A673 (cell line): ENCODE measurements around the gene PPP2R5D. TPM values are rescaled to one million over a fixed set of nuclear protein-coding genes. Genes with fewer than 3 reads are reported as not detected.

Experiments
- BruUV-seq: library from RNA; stranded (reverse); fragments of 400-500 nt; replicated peaks from 2 replicates; lab custom pipeline; 2021; lab: Mats Ljungman, UMichigan
- CTCF ChIA-PET: fragments of 300-600 bp; sonication (Branson Sonifier 250); formaldehyde crosslinking; loops from one replicate; lab custom pipeline; 2022; ENCODE audit warnings: antibody characterized with exemption; lab: Charles Lee
- POLR2A ChIA-PET: fragments of 300-600 bp; sonication (Branson Sonifier 250); formaldehyde crosslinking; loops from one replicate; lab custom pipeline; 2022; ENCODE audit warnings: antibody characterized with exemption; ENCODE audit not compliant: low non-redundant PET; lab: Charles Lee
- DNase-seq: peaks from one replicate; pipeline ENCODE4 v3.0.0-alpha.2; 2015; ENCODE audit warnings: low spot score
- H3K27ac ChIP-seq: fragments of 200-600 bp; sonication (generic); 2 replicates; pipeline ENCODE4 v1.5.1; 2016; ENCODE audit warnings: mixed run types, low read depth, mild to moderate bottlenecking, mixed read lengths, antibody characterized with exemption, low read length; ENCODE audit not compliant: poor library complexity, severe bottlenecking
- H3K27me3 ChIP-seq: fragments of 200-600 bp; sonication (generic); replicated peaks from 2 replicates; pipeline ENCODE4 v1.6.1; 2017; ENCODE audit warnings: mixed run types, low read depth, mild to moderate bottlenecking, mixed read lengths, antibody characterized with exemption, low read length; ENCODE audit not compliant: insufficient read depth, poor library complexity
- H3K36me3 ChIP-seq: fragments of 200-600 bp; sonication (generic); 2 replicates; pipeline ENCODE4 v1.6.1; 2016; ENCODE audit warnings: mixed run types, mild to moderate bottlenecking, mixed read lengths, antibody characterized with exemption, low read length; ENCODE audit not compliant: insufficient read depth, poor library complexity, severe bottlenecking
- H3K4me1 ChIP-seq: fragments of 200-600 bp; sonication (generic); 2 replicates; pipeline ENCODE4 v1.6.1; 2017; ENCODE audit warnings: mixed run types, mild to moderate bottlenecking, mixed read lengths, antibody characterized with exemption, low read length; ENCODE audit not compliant: insufficient read depth, poor library complexity, severe bottlenecking
- H3K4me3 ChIP-seq: fragments of 200-600 bp; sonication (generic); 2 replicates; pipeline ENCODE4 v1.5.1; 2016; ENCODE audit warnings: low read depth, mixed run types, mild to moderate bottlenecking, mixed read lengths, low read length; ENCODE audit not compliant: poor library complexity, severe bottlenecking
- H3K9me3 ChIP-seq: fragments of 200-600 bp; sonication (generic); 2 replicates; pipeline ENCODE4 v1.6.1; 2016; ENCODE audit warnings: mixed run types, low read depth, mild to moderate bottlenecking, mixed read lengths, antibody characterized with exemption, low read length; ENCODE audit not compliant: poor library complexity, severe bottlenecking
- EZH2 ChIP-seq: fragments of 200-600 bp; sonication (generic); IDR thresholded peaks from 2 replicates; pipeline ENCODE4 v1.6.1; 2017; ENCODE audit warnings: borderline replicate concordance, low read depth, mild to moderate bottlenecking, mixed read lengths, antibody characterized with exemption, low read length; ENCODE audit not compliant: poor library complexity, severe bottlenecking
- intact Hi-C: fragments of 100-400 bp; cut with micrococcal nuclease; formaldehyde crosslinking; loops from one replicate; pipeline ENCODE4 v1.10.0; 2022; ENCODE audit not compliant: unreplicated experiment
- total RNA-seq: library from RNA; stranded (reverse); gene quantifications from 2 replicates; pipeline ENCODE4 v1.2.3, GENCODE V29; 2021
- TF ChIP-seq, protein P1 (sequence below): fragments of 300-800, 200-600 bp; sonication (generic); conservative IDR thresholded peaks from 2 replicates; pipeline ENCODE4 v1.5.1; 2017; ENCODE audit warnings: low read depth, mild to moderate bottlenecking, antibody characterized with exemption, low read length, moderate library complexity, mixed read lengths

Gene PPP2R5D
- total RNA-seq, 1 experiment from 2014 or later = 73.6 TPM

DNA sequence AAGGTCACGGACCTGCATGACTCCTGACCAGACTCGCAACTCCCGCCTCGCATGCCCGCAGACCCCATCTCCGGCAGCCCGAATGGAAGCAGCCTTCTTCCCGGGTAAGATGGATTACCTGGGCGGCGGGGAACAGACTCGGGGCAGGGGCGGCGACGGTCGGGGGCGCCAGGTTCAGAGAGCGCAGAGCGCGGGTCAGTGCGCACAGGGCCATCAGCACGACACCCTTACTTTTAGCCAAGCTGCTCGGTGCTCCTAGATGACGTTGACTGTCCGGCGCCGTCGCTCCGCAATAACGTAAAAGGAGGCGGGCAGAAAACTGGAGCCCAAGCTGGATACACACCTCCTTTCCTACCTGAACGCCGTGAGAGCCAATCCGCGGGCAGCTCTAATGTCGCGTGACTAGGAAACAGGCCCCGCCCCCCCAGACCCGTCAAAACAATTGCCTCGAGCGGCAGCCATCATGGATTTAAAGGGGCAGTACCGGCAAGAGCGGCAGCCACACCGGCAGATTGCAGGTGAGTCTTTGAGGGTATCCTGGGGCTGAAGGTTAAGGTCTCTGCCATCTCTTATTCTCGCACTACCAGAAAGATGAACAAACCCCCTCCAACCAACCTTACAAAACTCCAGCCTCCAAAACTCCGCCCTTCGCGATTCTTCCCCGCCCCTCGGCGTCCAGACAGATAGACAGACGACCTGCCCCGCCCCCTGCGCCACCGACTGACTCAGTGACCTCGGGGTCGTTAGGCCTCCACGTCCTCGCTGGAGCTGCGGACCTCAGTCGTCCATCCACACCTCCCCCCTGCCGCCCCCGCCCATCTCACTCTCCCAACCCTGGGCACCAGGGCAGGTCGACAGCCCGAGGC, 75.0 kb downstream of the PPP2R5D start, which contains the start of the genes KLC4 and MRPL2:
KLC4 (plus strand) TSS at position 464 of the 866 bp plus-strand sequence. CDS start 1,705 bp downstream, outside the sequence.
MRPL2 (minus strand) TSS at position 267 of the 866 bp plus-strand sequence; CDS start at position 214, 53 bp downstream.
- peaks cover 8% of the 10 kb centered on the region for H3K36me3 ChIP-seq
- POLR2A ChIA-PET = interaction anchor here (0.9 kb wide), 1 partner anchor 15 kb away, joined by 3 read pairs; no protein-coding TSS in a partner anchor
- DNase-seq = peak; percentile 99
- H3K27me3 ChIP-seq = no peaks in the 10 kb centered on the region
- BruUV-seq = no TSS peak
- H3K27ac ChIP-seq = peak within 1 kb of the TSS; percentile 84
- CTCF ChIA-PET = interaction anchor here (0.9 kb wide), 1 partner anchor 84 kb away, joined by 5 read pairs; no protein-coding TSS in a partner anchor
- intact Hi-C loops = no loop called here
- no peaks in the 10 kb centered on the region for H3K9me3 ChIP-seq
- peak within 1 kb of the TSS; percentile 88 for H3K4me3 ChIP-seq
- TF ChIP-seq, protein P1, sequence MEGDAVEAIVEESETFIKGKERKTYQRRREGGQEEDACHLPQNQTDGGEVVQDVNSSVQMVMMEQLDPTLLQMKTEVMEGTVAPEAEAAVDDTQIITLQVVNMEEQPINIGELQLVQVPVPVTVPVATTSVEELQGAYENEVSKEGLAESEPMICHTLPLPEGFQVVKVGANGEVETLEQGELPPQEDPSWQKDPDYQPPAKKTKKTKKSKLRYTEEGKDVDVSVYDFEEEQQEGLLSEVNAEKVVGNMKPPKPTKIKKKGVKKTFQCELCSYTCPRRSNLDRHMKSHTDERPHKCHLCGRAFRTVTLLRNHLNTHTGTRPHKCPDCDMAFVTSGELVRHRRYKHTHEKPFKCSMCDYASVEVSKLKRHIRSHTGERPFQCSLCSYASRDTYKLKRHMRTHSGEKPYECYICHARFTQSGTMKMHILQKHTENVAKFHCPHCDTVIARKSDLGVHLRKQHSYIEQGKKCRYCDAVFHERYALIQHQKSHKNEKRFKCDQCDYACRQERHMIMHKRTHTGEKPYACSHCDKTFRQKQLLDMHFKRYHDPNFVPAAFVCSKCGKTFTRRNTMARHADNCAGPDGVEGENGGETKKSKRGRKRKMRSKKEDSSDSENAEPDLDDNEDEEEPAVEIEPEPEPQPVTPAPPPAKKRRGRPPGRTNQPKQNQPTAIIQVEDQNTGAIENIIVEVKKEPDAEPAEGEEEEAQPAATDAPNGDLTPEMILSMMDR = no peak
- TF ChIP-seq EZH2 = no peak
- H3K4me1 ChIP-seq = peaks cover 13% of the 10 kb centered on the region

DNA sequence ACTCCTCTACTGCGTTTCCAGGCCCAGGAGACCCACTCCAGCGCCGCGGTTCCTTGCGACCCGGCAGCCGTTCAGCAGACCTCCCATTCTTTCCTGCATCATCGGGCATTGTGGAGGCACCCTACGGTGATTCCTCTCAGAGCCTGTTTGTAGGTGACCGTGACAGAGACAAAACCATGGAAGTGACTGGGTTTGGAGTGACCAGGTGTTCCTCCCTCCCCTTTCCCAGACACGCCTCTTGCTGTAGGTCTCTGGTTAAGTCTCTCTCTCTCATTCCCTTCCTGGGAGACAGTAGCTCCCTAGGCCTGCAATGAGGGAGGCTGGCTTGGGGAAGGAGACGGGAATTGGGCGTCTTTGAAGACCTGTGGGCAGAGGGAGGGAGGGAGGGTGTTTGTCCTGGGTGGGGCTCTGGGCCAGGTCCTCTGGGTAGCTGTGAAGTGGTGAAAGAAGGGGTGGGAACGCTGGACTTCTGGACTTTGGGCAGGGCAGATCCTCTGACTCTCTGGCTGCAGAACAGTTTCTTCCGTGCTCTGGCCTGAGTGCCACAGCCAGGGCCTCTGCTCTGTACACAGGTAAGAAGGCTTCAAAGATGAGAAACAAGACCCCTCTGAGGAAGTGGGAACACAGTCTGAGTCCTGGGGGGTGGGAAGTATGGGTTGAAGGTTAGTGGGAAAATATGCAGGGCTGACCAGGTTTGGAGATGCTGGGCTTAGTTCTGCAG, 75.8 kb downstream of the PPP2R5D start:
- TF ChIP-seq EZH2 = no peak
- POLR2A ChIA-PET = no interaction called here
- CTCF ChIA-PET = no interaction called here
- peak overlapping the region; percentile 84 for H3K27ac ChIP-seq
- no peaks in the 10 kb centered on the region for H3K9me3 ChIP-seq
- BruUV-seq = TSS peak; percentile 65
- DNase-seq = no peak
- H3K4me3 ChIP-seq = peak overlapping the region; percentile 88
- intact Hi-C loops = no loop called here
- peaks cover 13% of the 10 kb centered on the region for H3K4me1 ChIP-seq
- H3K27me3 ChIP-seq = no peaks in the 10 kb centered on the region
- H3K36me3 ChIP-seq = peaks cover 8% of the 10 kb centered on the region

DNA sequence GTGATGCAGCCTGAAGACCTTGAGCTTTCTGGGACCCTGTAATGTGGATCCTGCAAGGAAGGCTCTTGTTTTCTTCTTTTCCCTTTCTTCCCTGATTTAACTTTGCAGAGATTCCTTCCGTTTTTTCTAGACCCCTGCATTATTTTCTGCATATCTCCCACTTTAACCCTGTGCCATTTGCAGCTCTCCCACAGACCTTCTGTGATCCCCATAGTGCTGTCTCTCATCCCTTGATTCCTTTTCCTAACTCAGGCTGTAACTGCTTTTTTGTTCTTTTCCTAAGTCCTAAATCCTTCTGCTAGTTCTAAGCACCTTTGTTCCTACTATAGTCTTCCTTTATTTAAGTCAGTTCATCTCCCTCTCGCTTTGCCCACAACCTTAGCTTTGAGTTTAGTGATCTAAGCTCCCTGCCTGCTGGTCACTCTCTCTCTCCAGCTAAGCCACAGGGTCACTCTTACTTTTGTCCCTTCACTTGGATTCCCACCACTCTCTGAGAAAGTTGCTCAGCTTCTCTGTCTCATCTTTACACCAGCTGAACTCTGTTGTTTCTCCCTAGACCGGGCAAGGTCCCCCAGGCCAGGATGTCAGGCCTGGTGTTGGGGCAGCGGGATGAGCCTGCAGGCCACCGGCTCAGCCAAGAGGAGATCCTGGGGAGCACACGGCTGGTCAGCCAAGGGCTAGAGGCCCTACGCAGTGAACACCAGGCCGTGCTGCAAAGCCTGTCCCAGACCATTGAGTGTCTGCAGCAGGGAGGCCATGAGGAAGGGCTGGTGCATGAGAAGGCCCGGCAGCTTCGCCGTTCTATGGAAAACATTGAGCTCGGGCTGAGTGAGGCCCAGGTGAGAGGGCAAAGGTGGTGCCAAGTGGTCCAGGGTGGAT, 76.6 kb downstream of the PPP2R5D start:
- Histone ChIP-seq H3K36me3 (peaks cover under 1% of the 10 kb centered on the region), H3K4me1 (peaks cover 13% of the 10 kb centered on the region), H3K4me3 (peak overlapping the region; percentile 88), H3K27ac (no peak overlapping the region), H3K9me3 (no peaks in the 10 kb centered on the region), H3K27me3 (no peaks in the 10 kb centered on the region)
- no TSS peak for BruUV-seq
- ChIA-PET POLR2A (interaction anchor here (0.7 kb wide), 1 partner anchor 64 kb away, joined by 3 read pairs; no protein-coding TSS in a partner anchor), CTCF (no interaction called here)
- no peak for DNase-seq
- intact Hi-C loops = no loop called here
- TF ChIP-seq, protein P1 = no peak
- TF ChIP-seq EZH2 = no peak
